GM23248 (cell line): ENCODE measurements around the gene SPIN4. TPM values are rescaled to one million over a fixed set of nuclear protein-coding genes. Genes with fewer than 3 reads are reported as not detected.
A peak's percentile ranks its signal among the peaks of the same experiment; 100 is the strongest.

ENCODE experiments used
- DNase-seq: peaks from one replicate; pipeline ENCODE4 v3.0.0-alpha.2; 2015
- H2AFZ ChIP-seq: fragments of 200-600 bp; sonication (generic); 2 replicates; pipeline ENCODE4 v1.6.1; 2016; ENCODE audit warnings: antibody characterized with exemption
- H3F3A ChIP-seq: fragments of 200-600 bp; sonication (generic); 2 replicates; pipeline ENCODE4 v1.6.1; 2016; ENCODE audit warnings: mild to moderate bottlenecking, antibody characterized with exemption, mixed run types; ENCODE audit not compliant: insufficient read depth
- H3K27ac ChIP-seq: fragments of 200-600 bp; sonication (generic); 2 replicates; pipeline ENCODE4 v1.5.1; 2016; ENCODE audit warnings: mild to moderate bottlenecking
- H3K27me3 ChIP-seq: fragments of 200-600 bp; sonication (generic); replicated peaks from 2 replicates; pipeline ENCODE4 v1.6.1; 2016; ENCODE audit warnings: mild to moderate bottlenecking; ENCODE audit not compliant: insufficient read depth
- H3K36me3 ChIP-seq: fragments of 200-600 bp; sonication (generic); 2 replicates; pipeline ENCODE4 v1.6.1; 2016; ENCODE audit warnings: low read depth, mild to moderate bottlenecking
- H3K4me1 ChIP-seq: fragments of 200-600 bp; sonication (generic); 2 replicates; pipeline ENCODE4 v1.6.1; 2016; ENCODE audit warnings: mild to moderate bottlenecking; ENCODE audit not compliant: insufficient read depth
- H3K4me2 ChIP-seq: fragments of 200-600 bp; sonication (generic); one replicate; pipeline ENCODE4 v1.6.1; 2016; ENCODE audit warnings: mild to moderate bottlenecking; ENCODE audit not compliant: unreplicated experiment
- H3K4me3 ChIP-seq: fragments of 200-600 bp; sonication (generic); 2 replicates; pipeline ENCODE4 v1.5.1; 2016; ENCODE audit warnings: mild to moderate bottlenecking
- H3K79me2 ChIP-seq: fragments of 200-600 bp; sonication (generic); 2 replicates; pipeline ENCODE4 v1.6.1; 2016; ENCODE audit warnings: mild to moderate bottlenecking; ENCODE audit not compliant: insufficient read depth
- H3K9ac ChIP-seq: fragments of 200-600 bp; sonication (generic); 2 replicates; pipeline ENCODE4 v1.6.1; 2016; ENCODE audit warnings: mild to moderate bottlenecking
- H3K9me2 ChIP-seq: fragments of 200-600 bp; sonication (generic); 2 replicates; pipeline ENCODE4 v1.6.1; 2016; ENCODE audit warnings: mixed run types, mild to moderate bottlenecking, moderate library complexity; ENCODE audit not compliant: insufficient read depth
- H3K9me3 ChIP-seq: fragments of 200-600 bp; sonication (generic); one replicate; pipeline ENCODE4 v1.6.1; 2017; ENCODE audit warnings: low read depth
- H4K20me1 ChIP-seq: fragments of 200-600 bp; sonication (generic); 2 replicates; pipeline ENCODE4 v1.6.0; 2016; ENCODE audit not compliant: insufficient read depth
- EZH2 ChIP-seq: fragments of 200-600 bp; sonication (generic); IDR thresholded peaks from 2 replicates; pipeline ENCODE4 v1.6.1; 2018; ENCODE audit warnings: antibody characterized with exemption, mild to moderate bottlenecking; ENCODE audit not compliant: insufficient read depth, poor library complexity, severe bottlenecking
- EZH2phosphoT487 ChIP-seq: fragments of 200-600 bp; sonication (generic); IDR thresholded peaks from 2 replicates; pipeline ENCODE4 v1.6.1; 2018; ENCODE audit warnings: antibody characterized with exemption, moderate library complexity, mild to moderate bottlenecking, low read depth; ENCODE audit not compliant: insufficient read depth
- WGBS, 2 experiments: methylation state at CpG; one replicate each; pipeline ENCODE4 v1.1.6; 2015 to 2017; ENCODE audit warnings: low lambda C conversion rate in 2 of 2, low coverage in 1 of 2; ENCODE audit errors: missing lambda C conversion rate in 2 of 2; 5-methylcytosine and 5-hydroxymethylcytosine counted together
- in situ Hi-C: fragments of 300-500 bp; cut with MboI; formaldehyde crosslinking; loops from 2 replicates; pipeline ENCODE4 v1.15.0; 2020
- polyA plus RNA-seq: library from polyadenylated mRNA; unstranded; fragments of >200 nt; fragmentation: Nextera tagmentation; extraction: Ambion mirVana; gene quantifications from 2 replicates; pipeline ENCODE4 v1.2.1, GENCODE V29; 2016
- total RNA-seq: library from RNA; depleted of rRNA; stranded (reverse); fragments of >200 nt; shearing (Covaris generic); gene quantifications from 2 replicates; pipeline ENCODE4 v1.2.3, GENCODE V29; 2014

The SPIN4 gene
- total and polyA plus RNA-seq, 2 experiments from 2014 or later, result 3.7 to 4.6 TPM

- H3K27ac ChIP-seq, result no peak overlapping the region
- in situ Hi-C loops, result no loop called here
- H2AFZ ChIP-seq, result no peak overlapping the region
- H3K4me2 ChIP-seq, result no peak overlapping the region
- no peaks in the 10 kb centered on the region for H3F3A ChIP-seq
- no peaks in the 10 kb centered on the region for H3K36me3 ChIP-seq
- peaks cover 11% of the 10 kb centered on the region for H3K79me2 ChIP-seq
- no peaks in the 10 kb centered on the region for H3K27me3 ChIP-seq
- 75 to 81% methylated on average over 3 of the region's 3 CpGs for WGBS, 2 experiments
- H4K20me1 ChIP-seq, result no peaks in the 10 kb centered on the region
- DNase-seq, result no peak
- no peaks in the 10 kb centered on the region for H3K9me3 ChIP-seq
- TF ChIP-seq EZH2, result no peak
- TF ChIP-seq EZH2phosphoT487, result no peak
- H3K9me2 ChIP-seq, result no peaks in the 10 kb centered on the region
- H3K4me3 ChIP-seq, result peak overlapping the region; percentile 83
- no peaks in the 10 kb centered on the region for H3K4me1 ChIP-seq
- H3K9ac ChIP-seq, result no peak overlapping the region
Observed at GRCh38 chrX:63349307-63349706, 1.8 kb downstream of the SPIN4 start.

GRCh38 chrX:63330681-63331080 lies 20.5 kb downstream of the SPIN4 start:
- Histone ChIP-seq H3K4me1 (no peaks in the 10 kb centered on the region), H3K4me2 (no peak overlapping the region), H3K9me2 (no peaks in the 10 kb centered on the region), H3K27ac (no peak overlapping the region), H2AFZ (no peak overlapping the region), H3K79me2 (no peaks in the 10 kb centered on the region), H3K4me3 (no peak overlapping the region), H4K20me1 (no peaks in the 10 kb centered on the region), H3K9me3 (no peaks in the 10 kb centered on the region), H3K36me3 (no peaks in the 10 kb centered on the region), H3K9ac (no peak overlapping the region), H3K27me3 (no peaks in the 10 kb centered on the region), H3F3A (no peaks in the 10 kb centered on the region)
- in situ Hi-C loops, result no loop called here
- WGBS, 2 experiments, result 93 to 98% methylated on average over 5 to 8 of the region's 8 CpGs
- no peak for DNase-seq
- TF ChIP-seq EZH2phosphoT487, result no peak
- TF ChIP-seq EZH2, result no peak

GRCh38 chrX:63327788-63328187 lies 23.3 kb downstream of the SPIN4 start:
- H3K79me2 ChIP-seq, result no peaks in the 10 kb centered on the region
- no peak overlapping the region for H3K4me2 ChIP-seq
- no peaks in the 10 kb centered on the region for H3K9me2 ChIP-seq
- DNase-seq, result peak; percentile 43
- no peaks in the 10 kb centered on the region for H3K4me1 ChIP-seq
- no peaks in the 10 kb centered on the region for H3K27me3 ChIP-seq
- in situ Hi-C loops, result no loop called here
- H2AFZ ChIP-seq, result no peak overlapping the region
- TF ChIP-seq EZH2phosphoT487 (no peak), EZH2 (no peak)
- no peak overlapping the region for H3K9ac ChIP-seq
- no peaks in the 10 kb centered on the region for H3K36me3 ChIP-seq
- H4K20me1 ChIP-seq, result no peaks in the 10 kb centered on the region
- no peaks in the 10 kb centered on the region for H3K9me3 ChIP-seq
- H3K27ac ChIP-seq, result no peak overlapping the region
- 91 to 95% methylated on average over 2 of the region's 2 CpGs for WGBS, 2 experiments
- H3F3A ChIP-seq, result no peaks in the 10 kb centered on the region
- no peak overlapping the region for H3K4me3 ChIP-seq

GRCh38 chrX:63299596-63299995 lies 51.5 kb downstream of the SPIN4 start:
- Histone ChIP-seq H3K9me2 (no peaks in the 10 kb centered on the region), H3K9ac (no peak overlapping the region), H3K27me3 (no peaks in the 10 kb centered on the region), H2AFZ (no peak overlapping the region), H3K36me3 (no peaks in the 10 kb centered on the region), H4K20me1 (no peaks in the 10 kb centered on the region), H3K4me3 (no peak overlapping the region), H3K4me2 (no peak overlapping the region), H3K4me1 (no peaks in the 10 kb centered on the region), H3F3A (no peaks in the 10 kb centered on the region), H3K27ac (no peak overlapping the region), H3K9me3 (no peaks in the 10 kb centered on the region), H3K79me2 (no peaks in the 10 kb centered on the region)
- no peak for TF ChIP-seq EZH2phosphoT487
- no peak for TF ChIP-seq EZH2
- in situ Hi-C loops, result no loop called here
- DNase-seq, result no peak
- 91 to 99% methylated on average over 9 to 13 of the region's 13 CpGs for WGBS, 2 experiments
